ENCODE results near the gene HS3ST4.
"Not testable (repeated sequence)": the region's sequence is repeated elsewhere in the genome, so short reads cannot be mapped to it uniquely, and the experiment has no call there.

HS3ST4 gene

GRCh38 chr16:26041952-26042668 lies 350.4 kb downstream of the HS3ST4 start:
- in situ Hi-C loops (cut with MboI; ENCODE audit: low pct_unique_long_range_greater_than_20kb, low sequenced_read_pairs), result no loop called here
- DNase-seq, result no peak

GRCh38 chr16:26050472-26050871 lies 358.7 kb downstream of the HS3ST4 start:
- in situ Hi-C loops (cut with MboI; ENCODE audit: low pct_unique_long_range_greater_than_20kb, low sequenced_read_pairs), result no loop called here
- DNase-seq, result no peak

- in situ Hi-C loops (cut with MboI; ENCODE audit: low pct_unique_long_range_greater_than_20kb, low sequenced_read_pairs), result no loop called here
These were observed 359.3 kb downstream of the HS3ST4 start for GRCh38 chr16:26051063-26051462.

GRCh38 chr16:26053889-26054288 lies 362.1 kb downstream of the HS3ST4 start:
- in situ Hi-C loops (cut with MboI; ENCODE audit: low pct_unique_long_range_greater_than_20kb, low sequenced_read_pairs), result no loop called here
- DNase-seq, result no peak

More at GRCh38 chr16:26051063-26051462, 359.3 kb downstream of the HS3ST4 start:
- DNase-seq, result no peak

GRCh38 chr16:26058326-26058725 lies 366.6 kb downstream of the HS3ST4 start:
- in situ Hi-C loops (cut with MboI; ENCODE audit: low pct_unique_long_range_greater_than_20kb, low sequenced_read_pairs), result no loop called here
- no peak for DNase-seq

- no peak for DNase-seq
- in situ Hi-C loops (cut with MboI; ENCODE audit: low pct_unique_long_range_greater_than_20kb, low sequenced_read_pairs), result no loop called here
These were observed 378.7 kb downstream of the HS3ST4 start for GRCh38 chr16:26070302-26071100.

- in situ Hi-C loops (cut with MboI; ENCODE audit: low pct_unique_long_range_greater_than_20kb, low sequenced_read_pairs), result no loop called here
- no peak for DNase-seq
These were observed 379.5 kb downstream of the HS3ST4 start for GRCh38 chr16:26071101-26071866.

- DNase-seq, result no peak
- in situ Hi-C loops (cut with MboI; ENCODE audit: low pct_unique_long_range_greater_than_20kb, low sequenced_read_pairs), result no loop called here
These were observed 387.1 kb downstream of the HS3ST4 start for GRCh38 chr16:26078716-26079355.

- DNase-seq, result no peak
These were observed 395.3 kb downstream of the HS3ST4 start for GRCh38 chr16:26087091-26087490.

GRCh38 chr16:26091511-26091910 lies 399.8 kb downstream of the HS3ST4 start:
- no peak for DNase-seq
- in situ Hi-C loops (cut with MboI; ENCODE audit: low pct_unique_long_range_greater_than_20kb, low sequenced_read_pairs), result no loop called here

More at GRCh38 chr16:26087091-26087490, 395.3 kb downstream of the HS3ST4 start:
- in situ Hi-C loops (cut with MboI; ENCODE audit: low pct_unique_long_range_greater_than_20kb, low sequenced_read_pairs), result no loop called here

GRCh38 chr16:26098206-26098605 lies 406.4 kb downstream of the HS3ST4 start:
- DNase-seq; in situ Hi-C loops (cut with MboI; ENCODE audit: low pct_unique_long_range_greater_than_20kb, low sequenced_read_pairs): not testable (repeated sequence)

GRCh38 chr16:26102369-26102768 lies 410.6 kb downstream of the HS3ST4 start:
- in situ Hi-C loops (cut with MboI; ENCODE audit: low pct_unique_long_range_greater_than_20kb, low sequenced_read_pairs), result no loop called here
- no peak for DNase-seq

GRCh38 chr16:26108836-26109505 lies 417.2 kb downstream of the HS3ST4 start:
- no peak for DNase-seq
- in situ Hi-C loops (cut with MboI; ENCODE audit: low pct_unique_long_range_greater_than_20kb, low sequenced_read_pairs), result no loop called here

- DNase-seq, result no peak
- in situ Hi-C loops (cut with MboI; ENCODE audit: low pct_unique_long_range_greater_than_20kb, low sequenced_read_pairs), result no loop called here
These were observed 420.1 kb downstream of the HS3ST4 start for GRCh38 chr16:26111900-26112299.

- in situ Hi-C loops (cut with MboI; ENCODE audit: low pct_unique_long_range_greater_than_20kb, low sequenced_read_pairs), result no loop called here
- no peak for DNase-seq
These were observed 426.8 kb downstream of the HS3ST4 start for GRCh38 chr16:26118575-26118974.

GRCh38 chr16:26120729-26121128 lies 429.0 kb downstream of the HS3ST4 start:
- DNase-seq, result no peak
- in situ Hi-C loops (cut with MboI; ENCODE audit: low pct_unique_long_range_greater_than_20kb, low sequenced_read_pairs), result no loop called here

GRCh38 chr16:26128296-26128695 lies 436.5 kb downstream of the HS3ST4 start:
- DNase-seq, result no peak
- in situ Hi-C loops (cut with MboI; ENCODE audit: low pct_unique_long_range_greater_than_20kb, low sequenced_read_pairs), result no loop called here

GRCh38 chr16:26129997-26130396 lies 438.2 kb downstream of the HS3ST4 start:
- DNase-seq, result no peak
- in situ Hi-C loops (cut with MboI; ENCODE audit: low pct_unique_long_range_greater_than_20kb, low sequenced_read_pairs), result no loop called here
